GM19043 (cell line): Measurements from ENCODE around the gene LEMD1.

Source experiments
- ATAC-seq: cut with Tn5 transposase; IDR thresholded peaks from one replicate; pipeline ENCODE4 v1.9.1; 2021; ENCODE audit warnings: low read depth; ENCODE audit not compliant: unreplicated experiment

The LEMD1 gene

GRCh38 chr1:205358579-205358978 lies 63.3 kb downstream of the LEMD1 start:
- ATAC-seq, result no peak

GRCh38 chr1:205357567-205357966 lies 64.3 kb downstream of the LEMD1 start:
- no peak for ATAC-seq

GRCh38 chr1:205356440-205357139 lies 65.3 kb downstream of the LEMD1 start, which contains the start of gene KLHDC8A:
Gene KLHDC8A (minus strand): TSS chr1:205356922. CDS start chr1:205343604, 13,318 bp downstream.
- no peak for ATAC-seq

GRCh38 chr1:205355075-205355453 lies 66.8 kb downstream of the LEMD1 start:
- ATAC-seq, result no peak

GRCh38 chr1:205354259-205355074 lies 67.4 kb downstream of the LEMD1 start:
- no peak for ATAC-seq

GRCh38 chr1:205353612-205354011 lies 68.2 kb downstream of the LEMD1 start:
- no peak for ATAC-seq

GRCh38 chr1:205353191-205353590 lies 68.7 kb downstream of the LEMD1 start:
- no peak for ATAC-seq

- ATAC-seq, result no peak
Observed at GRCh38 chr1:205351984-205352713, 69.7 kb downstream of the LEMD1 start.

- no peak for ATAC-seq
Observed at GRCh38 chr1:205350691-205351141, 71.1 kb downstream of the LEMD1 start.

GRCh38 chr1:205350124-205350523 lies 71.7 kb downstream of the LEMD1 start:
- ATAC-seq, result no peak

GRCh38 chr1:205348554-205349487 lies 73.0 kb downstream of the LEMD1 start:
- ATAC-seq, result no peak

GRCh38 chr1:205346956-205347574 lies 74.8 kb downstream of the LEMD1 start:
- no peak for ATAC-seq

- ATAC-seq, result no peak
Observed at GRCh38 chr1:205345761-205346160, 76.1 kb downstream of the LEMD1 start.

- ATAC-seq, result no peak
Observed at GRCh38 chr1:205344066-205344928, 77.6 kb downstream of the LEMD1 start.

- no peak for ATAC-seq
Observed at GRCh38 chr1:205343431-205344065, 78.3 kb downstream of the LEMD1 start.

GRCh38 chr1:205342986-205343385 lies 78.9 kb downstream of the LEMD1 start:
- ATAC-seq, result no peak

GRCh38 chr1:205340676-205341075 lies 81.2 kb downstream of the LEMD1 start:
- no peak for ATAC-seq

GRCh38 chr1:205339717-205340116 lies 82.1 kb downstream of the LEMD1 start:
- ATAC-seq, result peak; percentile 49
